WTC11 (cell line): ENCODE results near the gene NFE2L3. TPM values are rescaled to one million over a fixed set of nuclear protein-coding genes. Genes with fewer than 3 reads are reported as not detected.
"Not testable (repeated sequence)": the region's sequence is repeated elsewhere in the genome, so short reads cannot be mapped to it uniquely, and the experiment has no call there.

Experiments used
- ATAC-seq: fragments of 200-7000 bp; cut with Tn5 transposase; 2 replicates; pipeline ENCODE4 v1.10.0; 2021; ENCODE audit warnings: mild to moderate bottlenecking, moderate library complexity
- CTCF ChIA-PET: fragments of 300-600 bp; sonication (Branson Sonifier 250); formaldehyde crosslinking; loops from one replicate; lab custom pipeline; 2021; ENCODE audit warnings: antibody characterized with exemption; lab: Charles Lee
- POLR2A ChIA-PET: fragments of 350-600 bp; sonication (Branson Sonifier 250); formaldehyde crosslinking; loops from one replicate; lab custom pipeline; 2021; ENCODE audit warnings: antibody characterized with exemption; lab: Charles Lee
- DNase-seq: peaks from one replicate; pipeline ENCODE4 v3.0.0; 2021; ENCODE audit warnings: low spot score
- H3K27ac Mint-ChIP-seq: 2 replicates; pipeline ENCODE4 v1.8.0; 2021; ENCODE audit warnings: mixed read lengths
- H3K27me3 Mint-ChIP-seq: 2 replicates; pipeline ENCODE4 v1.8.0; 2021; ENCODE audit warnings: low read depth, mild to moderate bottlenecking, moderate library complexity, mixed read lengths
- H3K36me3 Mint-ChIP-seq: 2 replicates; pipeline ENCODE4 v1.8.0; 2021; ENCODE audit warnings: mixed read lengths
- H3K4me1 Mint-ChIP-seq: 2 replicates; pipeline ENCODE4 v1.8.0; 2022; ENCODE audit warnings: mixed read lengths
- H3K4me3 Mint-ChIP-seq: 2 replicates; pipeline ENCODE4 v1.8.0; 2021; ENCODE audit warnings: mild to moderate bottlenecking, moderate library complexity, mixed read lengths
- H3K9me3 Mint-ChIP-seq: 2 replicates; pipeline ENCODE4 v1.8.0; 2021; ENCODE audit warnings: mixed read lengths
- ELF4 ChIP-seq: sonication (generic); formaldehyde crosslinking; IDR thresholded peaks from 2 replicates; pipeline ENCODE4 v1.8.1; 2022; ENCODE audit warnings: low read depth, mild to moderate bottlenecking, moderate library complexity, missing genetic modification reagents
- GABPB1 ChIP-seq: sonication (generic); formaldehyde crosslinking; IDR thresholded peaks from 2 replicates; pipeline ENCODE4 v1.8.1; 2023; ENCODE audit warnings: mild to moderate bottlenecking, missing genetic modification reagents
- GRHL2 ChIP-seq: fragments of 250-450 bp; sonication (Bioruptor Pico); IDR thresholded peaks from 2 replicates; pipeline ENCODE4 v1.8.0; 2022; ENCODE audit warnings: mild to moderate bottlenecking, moderate library complexity; ENCODE audit not compliant: insufficient replicate concordance, severe bottlenecking
- JAZF1 ChIP-seq: fragments of 250-450 bp; sonication (Bioruptor Pico); IDR thresholded peaks from 2 replicates; pipeline ENCODE4 v1.9.0; 2021; ENCODE audit warnings: moderate library complexity, mild to moderate bottlenecking, inconsistent platforms
- MXD4 ChIP-seq: fragments of 250-450 bp; sonication (Bioruptor Pico); IDR thresholded peaks from 2 replicates; pipeline ENCODE4 v1.8.0; 2021; ENCODE audit warnings: mild to moderate bottlenecking, moderate library complexity, borderline replicate concordance
- NFATC4 ChIP-seq: fragments of 250-450 bp; sonication (Bioruptor Pico); IDR thresholded peaks from 2 replicates; pipeline ENCODE4 v1.9.0; 2021; ENCODE audit warnings: mild to moderate bottlenecking
- PRRX2 ChIP-seq: fragments of 250-450 bp; sonication (Bioruptor Pico); IDR thresholded peaks from 2 replicates; pipeline ENCODE4 v1.8.0; 2021; ENCODE audit warnings: mild to moderate bottlenecking
- ZNF121 ChIP-seq: sonication (generic); formaldehyde crosslinking; IDR thresholded peaks from 2 replicates; pipeline ENCODE4 v1.8.0; 2023; ENCODE audit warnings: missing genetic modification reagents
- ZNF263 ChIP-seq: sonication (generic); formaldehyde crosslinking; IDR thresholded peaks from 2 replicates; pipeline ENCODE4 v1.8.1; 2022; ENCODE audit warnings: low read depth, mild to moderate bottlenecking, moderate library complexity, missing genetic modification reagents
- ZNF671 ChIP-seq: fragments of 250-450 bp; sonication (Bioruptor Pico); IDR thresholded peaks from 2 replicates; pipeline ENCODE4 v1.8.0; 2021; ENCODE audit warnings: mild to moderate bottlenecking
- total RNA-seq: library from RNA; stranded (reverse); gene quantifications from 3 replicates; pipeline ENCODE4 v1.2.3, GENCODE V29; 2021
- TF ChIP-seq, protein P1 (sequence below): sonication (generic); formaldehyde crosslinking; IDR thresholded peaks from 2 replicates; pipeline ENCODE4 v1.8.1; 2022; ENCODE audit warnings: mild to moderate bottlenecking, missing genetic modification reagents, moderate library complexity, borderline replicate concordance
- TF ChIP-seq, protein P2 (sequence below): sonication (generic); formaldehyde crosslinking; IDR thresholded peaks from 2 replicates; pipeline ENCODE4 v1.8.1; 2023; ENCODE audit warnings: mild to moderate bottlenecking, missing genetic modification reagents
- TF ChIP-seq, protein P3 (sequence below): sonication (generic); formaldehyde crosslinking; IDR thresholded peaks from 2 replicates; pipeline ENCODE4 v1.8.0; 2022; ENCODE audit warnings: mild to moderate bottlenecking, missing genetic modification reagents
- TF ChIP-seq, protein P4 (sequence below): fragments of 250-450 bp; sonication (Bioruptor Pico); IDR thresholded peaks from 2 replicates; pipeline ENCODE4 v1.9.0; 2021; ENCODE audit warnings: mild to moderate bottlenecking, borderline replicate concordance

The NFE2L3 gene
- total RNA-seq, 1 experiment from 2014 or later, result 66.8 TPM

DNA sequence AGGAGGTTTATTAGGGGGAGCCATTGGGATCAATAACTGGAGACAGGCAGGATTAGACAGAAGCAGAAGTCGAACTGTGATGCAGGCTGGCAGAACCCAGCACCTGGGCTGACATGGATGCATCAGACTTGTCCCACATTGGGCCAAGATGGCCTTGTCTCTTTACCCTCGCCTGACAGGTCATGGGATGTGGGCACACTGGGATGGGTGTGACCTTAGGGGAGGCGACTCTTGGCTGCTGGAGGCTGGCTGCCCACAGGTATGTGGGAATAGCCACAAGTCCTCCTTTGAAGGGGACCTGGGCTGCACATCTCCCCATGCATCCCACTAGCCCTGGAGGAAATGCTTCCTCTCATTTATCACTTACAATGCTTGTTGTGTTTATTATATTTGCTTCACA, 17.3 kb downstream of the NFE2L3 start:
- Mint-ChIP-seq H3K27me3 (no peaks in the 10 kb centered on the region; the same call in 1 of the 2 replicates), H3K27ac (peak overlapping the region; percentile 51; the same call in 1 of the 2 replicates), H3K9me3 (peaks cover 16% of the 10 kb centered on the region), H3K4me3 (no peak overlapping the region), H3K4me1 (peaks cover 46% of the 10 kb centered on the region)
- CTCF ChIA-PET, result interaction anchor here (1.3 kb wide), 1 partner anchor 12 kb away, joined by 3 read pairs; no protein-coding TSS in a partner anchor
- DNase-seq (no peak), ATAC-seq (peak; percentile 60)
- TF ChIP-seq, protein P1, sequence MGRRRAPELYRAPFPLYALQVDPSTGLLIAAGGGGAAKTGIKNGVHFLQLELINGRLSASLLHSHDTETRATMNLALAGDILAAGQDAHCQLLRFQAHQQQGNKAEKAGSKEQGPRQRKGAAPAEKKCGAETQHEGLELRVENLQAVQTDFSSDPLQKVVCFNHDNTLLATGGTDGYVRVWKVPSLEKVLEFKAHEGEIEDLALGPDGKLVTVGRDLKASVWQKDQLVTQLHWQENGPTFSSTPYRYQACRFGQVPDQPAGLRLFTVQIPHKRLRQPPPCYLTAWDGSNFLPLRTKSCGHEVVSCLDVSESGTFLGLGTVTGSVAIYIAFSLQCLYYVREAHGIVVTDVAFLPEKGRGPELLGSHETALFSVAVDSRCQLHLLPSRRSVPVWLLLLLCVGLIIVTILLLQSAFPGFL (CRISPR knock-in tag), result no peak
- TF ChIP-seq GABPB1 (CRISPR knock-in tag) (no peak), ELF4 (CRISPR knock-in tag) (no peak), MXD4 (no peak)
- TF ChIP-seq, all 79 proteins: peak for 0
- POLR2A ChIA-PET, result no interaction called here
- peaks cover 40% of the 10 kb centered on the region for H3K36me3 Mint-ChIP-seq

DNA sequence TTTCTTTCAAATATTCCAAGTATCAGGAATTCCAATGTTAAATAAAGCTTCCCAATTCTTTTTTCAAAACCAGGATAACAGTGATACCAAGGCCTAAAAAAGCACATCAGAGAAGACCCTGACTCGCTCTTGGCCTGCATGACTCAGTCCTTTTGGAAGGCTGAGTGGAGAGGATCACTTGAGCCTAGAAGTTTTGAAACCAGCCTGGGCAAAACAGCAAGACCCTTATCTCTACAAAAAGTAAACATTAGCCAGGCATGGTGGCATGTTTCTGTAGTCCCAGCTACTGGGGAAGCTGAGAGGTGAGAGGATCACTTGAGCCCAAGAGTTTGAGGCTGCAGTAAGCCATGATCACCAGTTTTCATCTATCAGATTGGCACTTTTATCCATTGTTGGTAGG, 18.7 kb downstream of the NFE2L3 start:
- ChIA-PET CTCF (interaction anchor here (0.7 to 1.3 kb wide), 2 partner anchors 10 to 81 kb away, joined by 3 to 4 read pairs; no protein-coding TSS in a partner anchor), POLR2A (no interaction called here)
- Mint-ChIP-seq H3K27me3 (no peaks in the 10 kb centered on the region; the same call in 1 of the 2 replicates), H3K4me3 (no peak overlapping the region), H3K9me3 (peaks cover 17% of the 10 kb centered on the region), H3K36me3 (peaks cover 47% of the 10 kb centered on the region), H3K4me1 (peaks cover 42% of the 10 kb centered on the region), H3K27ac (no peak overlapping the region)
- no peak for DNase-seq
- TF ChIP-seq, protein P1 (CRISPR knock-in tag), result no peak
- ATAC-seq, result no peak

DNA sequence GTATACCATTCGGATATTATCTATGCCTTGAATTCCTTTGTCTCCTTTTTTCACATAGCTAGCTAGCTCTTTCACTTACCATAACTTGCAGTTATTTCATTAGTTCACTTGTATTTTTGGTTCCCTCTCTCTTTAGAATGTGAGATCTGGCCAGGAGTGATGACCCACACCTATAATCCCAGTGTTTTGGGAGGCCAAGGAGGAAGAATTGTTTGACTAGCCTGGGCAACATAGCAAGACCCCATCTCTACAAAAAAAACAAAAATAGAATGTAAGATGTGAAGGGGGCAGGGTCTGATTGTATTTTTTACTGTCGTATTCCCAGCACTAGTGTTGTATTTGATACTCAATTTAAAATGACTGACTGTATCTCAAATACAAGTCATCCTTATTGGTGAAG, 19.6 kb downstream of the NFE2L3 start:
- peaks cover 52% of the 10 kb centered on the region for H3K36me3 Mint-ChIP-seq
- no peak for TF ChIP-seq PRRX2 (CRISPR knock-in tag)
- no peak for TF ChIP-seq ZNF263 (CRISPR knock-in tag)
- TF ChIP-seq ZNF121 (CRISPR knock-in tag), result peak; percentile 63; the same call in 1 of the 2 replicates
- H3K4me3 Mint-ChIP-seq, result no peak overlapping the region
- no peaks in the 10 kb centered on the region; the same call in 1 of the 2 replicates for H3K27me3 Mint-ChIP-seq
- ATAC-seq (no peak), DNase-seq (no peak)
- CTCF ChIA-PET, result no interaction called here
- POLR2A ChIA-PET, result interaction anchor here (0.7 kb wide), 1 partner anchor 9 kb away, joined by 7 read pairs; no protein-coding TSS in a partner anchor
- peaks cover 21% of the 10 kb centered on the region for H3K9me3 Mint-ChIP-seq
- no peak overlapping the region for H3K27ac Mint-ChIP-seq
- H3K4me1 Mint-ChIP-seq, result peaks cover 33% of the 10 kb centered on the region

DNA sequence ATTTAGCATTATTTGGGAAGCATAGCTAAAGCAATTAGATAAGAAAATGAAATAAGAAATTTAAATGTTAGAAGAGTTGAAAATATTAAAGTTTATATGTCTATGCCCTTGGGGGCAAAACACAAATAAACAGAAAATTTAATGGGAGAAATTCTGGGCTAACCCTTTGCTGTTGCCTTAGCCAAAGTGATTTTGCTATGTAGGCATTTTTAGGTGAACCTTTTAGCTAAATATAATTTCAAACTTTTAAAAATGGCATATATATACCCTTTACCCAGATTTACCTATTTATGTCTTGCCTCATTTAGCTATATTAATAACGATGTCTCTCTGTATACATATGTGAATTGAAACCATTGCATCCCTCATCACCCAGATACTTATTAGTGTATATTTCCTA, 20.1 kb downstream of the NFE2L3 start:
- TF ChIP-seq NFATC4 (CRISPR knock-in tag) (no peak), ZNF263 (CRISPR knock-in tag) (no peak), JAZF1 (CRISPR knock-in tag) (no peak), GRHL2 (CRISPR knock-in tag) (no peak), ZNF671 (CRISPR knock-in tag) (no peak)
- TF ChIP-seq, protein P2, sequence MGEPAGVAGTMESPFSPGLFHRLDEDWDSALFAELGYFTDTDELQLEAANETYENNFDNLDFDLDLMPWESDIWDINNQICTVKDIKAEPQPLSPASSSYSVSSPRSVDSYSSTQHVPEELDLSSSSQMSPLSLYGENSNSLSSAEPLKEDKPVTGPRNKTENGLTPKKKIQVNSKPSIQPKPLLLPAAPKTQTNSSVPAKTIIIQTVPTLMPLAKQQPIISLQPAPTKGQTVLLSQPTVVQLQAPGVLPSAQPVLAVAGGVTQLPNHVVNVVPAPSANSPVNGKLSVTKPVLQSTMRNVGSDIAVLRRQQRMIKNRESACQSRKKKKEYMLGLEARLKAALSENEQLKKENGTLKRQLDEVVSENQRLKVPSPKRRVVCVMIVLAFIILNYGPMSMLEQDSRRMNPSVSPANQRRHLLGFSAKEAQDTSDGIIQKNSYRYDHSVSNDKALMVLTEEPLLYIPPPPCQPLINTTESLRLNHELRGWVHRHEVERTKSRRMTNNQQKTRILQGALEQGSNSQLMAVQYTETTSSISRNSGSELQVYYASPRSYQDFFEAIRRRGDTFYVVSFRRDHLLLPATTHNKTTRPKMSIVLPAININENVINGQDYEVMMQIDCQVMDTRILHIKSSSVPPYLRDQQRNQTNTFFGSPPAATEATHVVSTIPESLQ (CRISPR knock-in tag), result no peak
- TF ChIP-seq, protein P3, sequence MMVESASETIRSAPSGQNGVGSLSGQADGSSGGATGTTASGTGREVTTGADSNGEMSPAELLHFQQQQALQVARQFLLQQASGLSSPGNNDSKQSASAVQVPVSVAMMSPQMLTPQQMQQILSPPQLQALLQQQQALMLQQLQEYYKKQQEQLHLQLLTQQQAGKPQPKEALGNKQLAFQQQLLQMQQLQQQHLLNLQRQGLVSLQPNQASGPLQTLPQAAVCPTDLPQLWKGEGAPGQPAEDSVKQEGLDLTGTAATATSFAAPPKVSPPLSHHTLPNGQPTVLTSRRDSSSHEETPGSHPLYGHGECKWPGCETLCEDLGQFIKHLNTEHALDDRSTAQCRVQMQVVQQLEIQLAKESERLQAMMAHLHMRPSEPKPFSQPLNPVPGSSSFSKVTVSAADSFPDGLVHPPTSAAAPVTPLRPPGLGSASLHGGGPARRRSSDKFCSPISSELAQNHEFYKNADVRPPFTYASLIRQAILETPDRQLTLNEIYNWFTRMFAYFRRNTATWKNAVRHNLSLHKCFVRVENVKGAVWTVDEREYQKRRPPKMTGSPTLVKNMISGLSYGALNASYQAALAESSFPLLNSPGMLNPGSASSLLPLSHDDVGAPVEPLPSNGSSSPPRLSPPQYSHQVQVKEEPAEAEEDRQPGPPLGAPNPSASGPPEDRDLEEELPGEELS, result no peak
- TF ChIP-seq, protein P4, sequence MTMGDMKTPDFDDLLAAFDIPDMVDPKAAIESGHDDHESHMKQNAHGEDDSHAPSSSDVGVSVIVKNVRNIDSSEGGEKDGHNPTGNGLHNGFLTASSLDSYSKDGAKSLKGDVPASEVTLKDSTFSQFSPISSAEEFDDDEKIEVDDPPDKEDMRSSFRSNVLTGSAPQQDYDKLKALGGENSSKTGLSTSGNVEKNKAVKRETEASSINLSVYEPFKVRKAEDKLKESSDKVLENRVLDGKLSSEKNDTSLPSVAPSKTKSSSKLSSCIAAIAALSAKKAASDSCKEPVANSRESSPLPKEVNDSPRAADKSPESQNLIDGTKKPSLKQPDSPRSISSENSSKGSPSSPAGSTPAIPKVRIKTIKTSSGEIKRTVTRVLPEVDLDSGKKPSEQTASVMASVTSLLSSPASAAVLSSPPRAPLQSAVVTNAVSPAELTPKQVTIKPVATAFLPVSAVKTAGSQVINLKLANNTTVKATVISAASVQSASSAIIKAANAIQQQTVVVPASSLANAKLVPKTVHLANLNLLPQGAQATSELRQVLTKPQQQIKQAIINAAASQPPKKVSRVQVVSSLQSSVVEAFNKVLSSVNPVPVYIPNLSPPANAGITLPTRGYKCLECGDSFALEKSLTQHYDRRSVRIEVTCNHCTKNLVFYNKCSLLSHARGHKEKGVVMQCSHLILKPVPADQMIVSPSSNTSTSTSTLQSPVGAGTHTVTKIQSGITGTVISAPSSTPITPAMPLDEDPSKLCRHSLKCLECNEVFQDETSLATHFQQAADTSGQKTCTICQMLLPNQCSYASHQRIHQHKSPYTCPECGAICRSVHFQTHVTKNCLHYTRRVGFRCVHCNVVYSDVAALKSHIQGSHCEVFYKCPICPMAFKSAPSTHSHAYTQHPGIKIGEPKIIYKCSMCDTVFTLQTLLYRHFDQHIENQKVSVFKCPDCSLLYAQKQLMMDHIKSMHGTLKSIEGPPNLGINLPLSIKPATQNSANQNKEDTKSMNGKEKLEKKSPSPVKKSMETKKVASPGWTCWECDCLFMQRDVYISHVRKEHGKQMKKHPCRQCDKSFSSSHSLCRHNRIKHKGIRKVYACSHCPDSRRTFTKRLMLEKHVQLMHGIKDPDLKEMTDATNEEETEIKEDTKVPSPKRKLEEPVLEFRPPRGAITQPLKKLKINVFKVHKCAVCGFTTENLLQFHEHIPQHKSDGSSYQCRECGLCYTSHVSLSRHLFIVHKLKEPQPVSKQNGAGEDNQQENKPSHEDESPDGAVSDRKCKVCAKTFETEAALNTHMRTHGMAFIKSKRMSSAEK (CRISPR knock-in tag), result no peak
- peaks cover 53% of the 10 kb centered on the region for H3K36me3 Mint-ChIP-seq

DNA sequence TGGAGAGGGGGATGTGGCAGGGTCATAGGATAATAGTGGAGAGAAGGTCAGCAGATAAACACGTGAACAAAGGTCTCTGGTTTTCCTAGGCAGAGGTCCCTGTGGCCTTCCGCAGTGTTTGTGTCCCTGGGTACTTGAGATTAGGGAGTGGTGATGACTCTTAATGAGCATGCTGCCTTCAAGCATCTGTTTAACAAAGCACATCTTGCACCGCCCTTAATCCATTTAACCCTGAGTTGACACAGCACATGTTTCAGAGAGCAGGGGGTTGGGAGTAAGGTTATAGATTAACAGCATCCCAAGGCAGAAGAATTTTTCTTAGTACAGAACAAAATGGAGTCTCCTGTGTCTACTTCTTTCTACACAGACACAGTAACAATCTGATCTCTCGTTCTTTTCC, 23.9 kb downstream of the NFE2L3 start:
- H3K27me3 Mint-ChIP-seq, CTCF ChIA-PET, DNase-seq, H3K4me3 Mint-ChIP-seq, ATAC-seq, H3K27ac Mint-ChIP-seq: not testable (repeated sequence)
- POLR2A ChIA-PET, result interaction anchor here (1.0 kb wide), 1 partner anchor 75 kb away, joined by 4 read pairs; no protein-coding TSS in a partner anchor
- peaks cover 11% of the 10 kb centered on the region for H3K4me1 Mint-ChIP-seq
- peaks cover 25% of the 10 kb centered on the region for H3K9me3 Mint-ChIP-seq
- peaks cover 76% of the 10 kb centered on the region for H3K36me3 Mint-ChIP-seq

More for the DNA sequence above, 20.1 kb downstream of the NFE2L3 start:
- CTCF ChIA-PET, result no interaction called here
- Mint-ChIP-seq H3K27ac (no peak overlapping the region), H3K4me3 (no peak overlapping the region), H3K4me1 (peaks cover 28% of the 10 kb centered on the region), H3K9me3 (peaks cover 21% of the 10 kb centered on the region), H3K27me3 (no peaks in the 10 kb centered on the region; the same call in 1 of the 2 replicates)
- DNase-seq (no peak), ATAC-seq (no peak)
- POLR2A ChIA-PET, result interaction anchor here (0.7 kb wide), 1 partner anchor 10 kb away, joined by 7 read pairs; no protein-coding TSS in a partner anchor
